Measurements from ENCODE around the gene TSEN54.

DNA sequence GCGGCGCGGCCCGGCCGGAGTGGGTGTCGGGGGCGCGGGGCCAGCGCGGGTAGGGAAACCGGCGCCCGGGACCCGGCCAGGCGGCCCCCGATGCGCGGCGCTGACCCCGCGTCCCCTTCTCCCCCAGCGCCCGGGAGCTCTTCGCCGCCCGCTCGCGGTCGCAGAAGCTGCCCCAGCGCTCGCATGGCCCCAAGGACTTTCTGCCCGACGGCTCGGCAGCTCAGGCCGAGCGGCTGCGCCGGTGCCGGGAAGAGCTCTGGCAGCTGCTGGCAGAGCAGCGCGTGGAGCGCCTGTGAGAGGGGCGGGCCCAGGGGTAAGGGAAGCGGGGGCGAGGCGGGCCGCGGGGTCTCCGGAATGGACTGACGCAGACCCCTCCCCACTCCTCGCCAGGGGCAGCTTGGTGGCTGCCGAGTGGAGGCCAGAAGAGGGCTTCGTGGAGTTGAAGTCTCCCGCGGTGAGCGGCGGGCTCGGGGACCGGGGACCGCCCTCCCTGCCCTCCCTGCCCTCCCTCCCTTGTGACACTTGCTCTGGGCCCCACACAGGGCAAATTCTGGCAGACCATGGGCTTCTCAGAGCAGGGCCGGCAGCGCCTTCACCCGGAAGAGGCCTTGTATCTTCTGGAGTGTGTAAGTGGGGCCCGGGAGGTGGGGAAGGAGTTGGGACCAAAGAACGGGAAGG is 430 bp downstream of the TSEN54 start:
- no peak for TF ChIP-seq POLR2AphosphoS5 (IDR thresholded peaks at IDR 0.05)
- TF ChIP-seq, protein P1, sequence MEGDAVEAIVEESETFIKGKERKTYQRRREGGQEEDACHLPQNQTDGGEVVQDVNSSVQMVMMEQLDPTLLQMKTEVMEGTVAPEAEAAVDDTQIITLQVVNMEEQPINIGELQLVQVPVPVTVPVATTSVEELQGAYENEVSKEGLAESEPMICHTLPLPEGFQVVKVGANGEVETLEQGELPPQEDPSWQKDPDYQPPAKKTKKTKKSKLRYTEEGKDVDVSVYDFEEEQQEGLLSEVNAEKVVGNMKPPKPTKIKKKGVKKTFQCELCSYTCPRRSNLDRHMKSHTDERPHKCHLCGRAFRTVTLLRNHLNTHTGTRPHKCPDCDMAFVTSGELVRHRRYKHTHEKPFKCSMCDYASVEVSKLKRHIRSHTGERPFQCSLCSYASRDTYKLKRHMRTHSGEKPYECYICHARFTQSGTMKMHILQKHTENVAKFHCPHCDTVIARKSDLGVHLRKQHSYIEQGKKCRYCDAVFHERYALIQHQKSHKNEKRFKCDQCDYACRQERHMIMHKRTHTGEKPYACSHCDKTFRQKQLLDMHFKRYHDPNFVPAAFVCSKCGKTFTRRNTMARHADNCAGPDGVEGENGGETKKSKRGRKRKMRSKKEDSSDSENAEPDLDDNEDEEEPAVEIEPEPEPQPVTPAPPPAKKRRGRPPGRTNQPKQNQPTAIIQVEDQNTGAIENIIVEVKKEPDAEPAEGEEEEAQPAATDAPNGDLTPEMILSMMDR (IDR thresholded peaks at IDR 0.05): no peak
- no peak for TF ChIP-seq POLR2A (IDR thresholded peaks at IDR 0.05)
